Aorta (tissue), 5 donors: ENCODE data around the gene BMP8B. TPM values are rescaled to one million over a fixed set of nuclear protein-coding genes. Genes with fewer than 3 reads are reported as not detected.
"Not testable (repeated sequence)": the region's sequence is repeated elsewhere in the genome, so short reads cannot be mapped to it uniquely, and the experiment has no call there.

ENCODE experiments used
- ATAC-seq: fragments of 200-7000 bp; cut with Tn5 transposase; one replicate; pipeline ENCODE4 v1.9.1; 2022; ENCODE audit warnings: moderate library complexity; ENCODE audit not compliant: low FRiP score
- DNase-seq, 2 donors: peaks; one replicate each; pipeline ENCODE4 v3.0.0-alpha.2; 2020
- H3K27ac ChIP-seq, 2 donors: one replicate each; pipeline ENCODE4 v1.5.1; 2013; ENCODE audit warnings: low read length in 2 of 2, mild to moderate bottlenecking in 2 of 2, moderate library complexity in 2 of 2, control low read depth in 1 of 2, inconsistent platforms in 1 of 2, low read depth in 1 of 2
- H3K27me3 ChIP-seq, 2 donors: one replicate each; pipeline ENCODE4 v1.6.1; 2013; ENCODE audit warnings: control low read depth in 1 of 2, low read length in 1 of 2, mild to moderate bottlenecking in 1 of 2, moderate library complexity in 1 of 2; ENCODE audit not compliant: insufficient read depth in 2 of 2, control insufficient read depth in 1 of 2
- H3K36me3 ChIP-seq, 2 donors: one replicate each; pipeline ENCODE4 v1.6.1; 2013; ENCODE audit warnings: control low read depth in 1 of 2, low read length in 1 of 2, mild to moderate bottlenecking in 1 of 2; ENCODE audit not compliant: insufficient read depth in 2 of 2, control insufficient read depth in 1 of 2
- H3K4me1 ChIP-seq, 2 donors: one replicate each; pipeline ENCODE4 v1.6.1; 2013; ENCODE audit warnings: low read length in 2 of 2, control low read depth in 1 of 2, mild to moderate bottlenecking in 1 of 2, moderate library complexity in 1 of 2; ENCODE audit not compliant: insufficient read depth in 2 of 2, control insufficient read depth in 1 of 2
- H3K4me3 ChIP-seq, 2 donors: one replicate each; pipeline ENCODE4 v1.5.1; 2013; ENCODE audit warnings: low read length in 2 of 2, control low read depth in 1 of 2, mild to moderate bottlenecking in 1 of 2
- H3K9me3 ChIP-seq: one replicate; pipeline ENCODE4 v1.6.1; 2013; ENCODE audit warnings: mild to moderate bottlenecking, low read length; ENCODE audit not compliant: control insufficient read depth
- WGBS, 2 donors: extraction: QIAGEN DNeasy Blood & Tissue Kit; methylation state at CpG; one replicate each; pipeline ENCODE4 v1.1.7; 2013; 5-methylcytosine and 5-hydroxymethylcytosine counted together
- intact Hi-C, 2 donors: fragments of 100-400 bp; cut with DNase I; formaldehyde crosslinking; loops; one replicate each; pipeline versions ENCODE4 v1.14.2 to v1.15.0; 2022
- polyA plus RNA-seq, 2 donors: library from polyadenylated mRNA; stranded (reverse); fragments of 200-250 nt; gene quantifications; one replicate each; pipeline ENCODE4 v1.2.3, GENCODE V29; 2013
- total RNA-seq, 2 donors: library from RNA; stranded (reverse); fragmentation: NEBNext Ultra II Directional; extraction: Animal tissue kit (Norgen Biotek cat#: 25700); gene quantifications; one replicate each; pipeline ENCODE4 v1.2.1, GENCODE V29; 2021
- donor health status: healthy with polysubstance abuse.
- donor health status: Bipolar disorder and iron deficiency.
- donor health status: DM: no; HTN: no; CAD: no.
- donor health status: DM: no; HTN: no; CAD: no.
- donor health status: DM: yes; HTN: yes; CAD: no.

BMP8B gene
- total and polyA plus RNA-seq, 4 donors: 0.03 to 1.4 (median 0.91) TPM

GRCh38 chr1:39776886-39777285 is 11.8 kb downstream of the BMP8B start:
- Histone ChIP-seq H3K27me3 (no peaks in the 10 kb centered on the region), H3K27ac (no peak overlapping the region), H3K9me3 (no peaks in the 10 kb centered on the region), H3K4me3 (no peak overlapping the region), H3K36me3 (no peaks in the 10 kb centered on the region), H3K4me1 (no peaks in the 10 kb centered on the region)
- ATAC-seq (no peak), DNase-seq (no peak)
- WGBS, 2 donors: 83 to 88% methylated on average over 4 of the region's 4 CpGs
- intact Hi-C loops: no loop called here

- DNase-seq (peak; percentile 47 to 51), ATAC-seq (no peak)
- no peaks in the 10 kb centered on the region for H3K27me3 ChIP-seq
- no peaks in the 10 kb centered on the region for H3K36me3 ChIP-seq
- intact Hi-C loops: no loop called here
- H3K9me3 ChIP-seq: no peaks in the 10 kb centered on the region
- H3K27ac ChIP-seq: no peak overlapping the region
- 89 to 91% methylated on average over 12 of the region's 12 CpGs for WGBS, 2 donors
- H3K4me3 ChIP-seq: no peak overlapping the region
- no peaks in the 10 kb centered on the region for H3K4me1 ChIP-seq
These were observed 12.3 kb downstream of the BMP8B start for GRCh38 chr1:39776400-39776713.

GRCh38 chr1:39775676-39776399 is 12.8 kb downstream of the BMP8B start:
- intact Hi-C loops, H3K4me3 ChIP-seq, H3K4me1 ChIP-seq, H3K36me3 ChIP-seq, H3K27ac ChIP-seq, H3K27me3 ChIP-seq, H3K9me3 ChIP-seq: not testable (repeated sequence)
- DNase-seq (peak in 1 of 2 donors; percentile 44), ATAC-seq (peak; percentile 44)
- WGBS, 2 donors: 84 to 89% methylated on average over 6 to 16 of the region's 20 CpGs

- H3K9me3 ChIP-seq, H3K36me3 ChIP-seq, intact Hi-C loops, ATAC-seq, H3K4me1 ChIP-seq, H3K4me3 ChIP-seq, H3K27ac ChIP-seq, H3K27me3 ChIP-seq: not testable (repeated sequence)
- DNase-seq: peak in 1 of 2 donors; percentile 55
- WGBS, 2 donors: 84% methylated on average over 11 of the region's 11 CpGs
These were observed 13.5 kb downstream of the BMP8B start for GRCh38 chr1:39775141-39775540.

GRCh38 chr1:39773369-39773979 is 15.2 kb downstream of the BMP8B start:
- H3K4me1 ChIP-seq, H3K27ac ChIP-seq, intact Hi-C loops, H3K9me3 ChIP-seq, H3K27me3 ChIP-seq, ATAC-seq, DNase-seq, H3K36me3 ChIP-seq, H3K4me3 ChIP-seq: not testable (repeated sequence)
- 62% methylated on average over 2 to 5 of the region's 23 CpGs for WGBS, 2 donors

- WGBS, 2 donors: 2 to 7% methylated on average over 9 to 52 of the region's 57 CpGs
- not testable (repeated sequence) for H3K4me3 ChIP-seq
These were observed 17.6 kb downstream of the BMP8B start, which contains the start of gene OXCT2 for GRCh38 chr1:39771022-39771532. Gene OXCT2 (minus strand): TSS chr1:39771348. CDS start chr1:39771255, 93 bp downstream.

GRCh38 chr1:39770100-39771021 is 18.3 kb downstream of the BMP8B start:
- H3K9me3 ChIP-seq, H3K4me1 ChIP-seq, DNase-seq, H3K27ac ChIP-seq, intact Hi-C loops, H3K4me3 ChIP-seq, H3K36me3 ChIP-seq, H3K27me3 ChIP-seq: not testable (repeated sequence)
- ATAC-seq: peak; percentile 36
- 10 to 14% methylated on average over 14 to 23 of the region's 71 CpGs for WGBS, 2 donors

More at GRCh38 chr1:39771022-39771532, 17.6 kb downstream of the BMP8B start, which contains the start of gene OXCT2:
- H3K27ac ChIP-seq, ATAC-seq, intact Hi-C loops, H3K9me3 ChIP-seq, H3K36me3 ChIP-seq, DNase-seq, H3K27me3 ChIP-seq, H3K4me1 ChIP-seq: not testable (repeated sequence)

GRCh38 chr1:39769502-39769901 is 19.2 kb downstream of the BMP8B start:
- H3K4me3 ChIP-seq, H3K27ac ChIP-seq, ATAC-seq, H3K36me3 ChIP-seq, H3K9me3 ChIP-seq, DNase-seq, H3K4me1 ChIP-seq, H3K27me3 ChIP-seq, intact Hi-C loops: not testable (repeated sequence)
- WGBS, 2 donors: 90% methylated on average over 15 to 18 of the region's 19 CpGs
